PFSK-1 (cell line): ENCODE data around the gene DNMT3B.

Experiments used
- FOXP2 ChIP-seq: optimal IDR thresholded peaks from 2 replicates; pipeline ENCODE3; 2011; ENCODE audit warnings: borderline replicate concordance, control low read depth, inconsistent platforms; ENCODE audit not compliant: insufficient read depth; ENCODE audit errors: extremely low read length, extremely low read depth
- POLR2AphosphoS5 ChIP-seq: IDR thresholded peaks from 2 replicates; pipeline ENCODE4 v1.6.1; 2012; ENCODE audit warnings: low read depth, mild to moderate bottlenecking, control low read depth, low read length, moderate library complexity
- REST ChIP-seq, 2 experiments: IDR thresholded peaks; 2 replicates each; pipeline versions ENCODE4 v1.6.1 to v1.8.0; 2011 to 2012; ENCODE audit warnings: low read depth in 2 of 2, low read length in 2 of 2, control low read depth in 1 of 2, inconsistent platforms in 1 of 2, mild to moderate bottlenecking in 1 of 2, moderate library complexity in 1 of 2; ENCODE audit not compliant: insufficient read depth in 1 of 2
- SIN3A ChIP-seq: IDR thresholded peaks from 2 replicates; pipeline ENCODE4 v1.6.1; 2012; ENCODE audit warnings: mild to moderate bottlenecking, low read length, moderate library complexity, borderline replicate concordance; ENCODE audit not compliant: insufficient read depth
- TAF1 ChIP-seq: IDR thresholded peaks from 2 replicates; pipeline ENCODE4 v1.6.1; 2012; ENCODE audit warnings: low read length, control low read depth, borderline replicate concordance; ENCODE audit not compliant: insufficient read depth

- no peak for TF ChIP-seq POLR2AphosphoS5
- TF ChIP-seq TAF1 = no peak
- no peak for TF ChIP-seq SIN3A
- no peak for TF ChIP-seq REST (IDR thresholded peaks at IDR 0.05; ENCODE audit: insufficient read depth in 1 of 2, low read depth in 2 of 2, low read length in 2 of 2)
- no peak for TF ChIP-seq FOXP2
Observed at GRCh38 chr20:32855387-32855786, 93.2 kb downstream of the DNMT3B start.
